HCT116 (cell line): Measurements from ENCODE around the gene CRIP3.
"Not testable (repeated sequence)": the region's sequence is repeated elsewhere in the genome, so short reads cannot be mapped to it uniquely, and the experiment has no call there.

ENCODE experiments used
- EGR1 ChIP-seq: IDR thresholded peaks from 2 replicates; pipeline ENCODE4 v1.6.1; 2012; ENCODE audit warnings: low read depth
- EZH2 ChIP-seq: fragments of 200-600 bp; sonication (generic); IDR thresholded peaks from 2 replicates; pipeline ENCODE4 v1.6.1; 2017; ENCODE audit warnings: antibody characterized with exemption, mixed run types
- FOSL1 ChIP-seq: IDR thresholded peaks from 2 replicates; pipeline ENCODE4 v1.6.1; 2012; ENCODE audit warnings: low read depth
- MAX ChIP-seq: IDR thresholded peaks from 2 replicates; pipeline ENCODE4 v1.6.1; 2012
- POLR2A ChIP-seq: IDR thresholded peaks from 2 replicates; pipeline ENCODE4 v1.7.0; 2011; ENCODE audit warnings: borderline replicate concordance; ENCODE audit not compliant: insufficient read depth, insufficient read length; ENCODE audit errors: extremely low read depth
- POLR2AphosphoS5 ChIP-seq: IDR thresholded peaks from 2 replicates; pipeline ENCODE4 v1.6.1; 2011; ENCODE audit warnings: mild to moderate bottlenecking, low read depth, low read length, moderate library complexity
- SIN3A ChIP-seq: IDR thresholded peaks from 2 replicates; pipeline ENCODE4 v1.6.1; 2012; ENCODE audit warnings: low read depth
- SP1 ChIP-seq: IDR thresholded peaks from 2 replicates; pipeline ENCODE4 v1.6.1; 2012; ENCODE audit warnings: low read depth
- YY1 ChIP-seq: IDR thresholded peaks from 2 replicates; pipeline ENCODE4 v1.6.1; 2011; ENCODE audit warnings: low read length, low read depth, moderate library complexity, mild to moderate bottlenecking; ENCODE audit not compliant: insufficient replicate concordance; ENCODE audit errors: extremely low read depth
- ZFX ChIP-seq: fragments of 450-650 bp; IDR thresholded peaks from 2 replicates; pipeline ENCODE4 v1.6.1; 2017
- TF ChIP-seq, protein P1 (sequence below), 3 experiments: fragments of 200-600 bp in 1 of 3; sonication (generic) in 1 of 3; IDR thresholded peaks in 2 of 3; conservative IDR thresholded peaks in 1 of 3; 2 replicates each; pipeline ENCODE4 v1.5.1; 2012 to 2017; ENCODE audit warnings: low read depth in 2 of 3, low read length in 2 of 3, antibody characterized with exemption in 1 of 3, borderline replicate concordance in 1 of 3, control low read depth in 1 of 3, mild to moderate bottlenecking in 1 of 3, mixed read lengths in 1 of 3, mixed run types in 1 of 3, moderate library complexity in 1 of 3; ENCODE audit not compliant: insufficient read depth in 1 of 3

GRCh38 chr6:43303006-43303405 lies 5.6 kb downstream of the CRIP3 start:
- TF ChIP-seq SIN3A, POLR2A, SP1, FOSL1, ZFX, YY1, POLR2AphosphoS5, MAX, EZH2, EGR1: not testable (repeated sequence)
- TF ChIP-seq, protein P1, sequence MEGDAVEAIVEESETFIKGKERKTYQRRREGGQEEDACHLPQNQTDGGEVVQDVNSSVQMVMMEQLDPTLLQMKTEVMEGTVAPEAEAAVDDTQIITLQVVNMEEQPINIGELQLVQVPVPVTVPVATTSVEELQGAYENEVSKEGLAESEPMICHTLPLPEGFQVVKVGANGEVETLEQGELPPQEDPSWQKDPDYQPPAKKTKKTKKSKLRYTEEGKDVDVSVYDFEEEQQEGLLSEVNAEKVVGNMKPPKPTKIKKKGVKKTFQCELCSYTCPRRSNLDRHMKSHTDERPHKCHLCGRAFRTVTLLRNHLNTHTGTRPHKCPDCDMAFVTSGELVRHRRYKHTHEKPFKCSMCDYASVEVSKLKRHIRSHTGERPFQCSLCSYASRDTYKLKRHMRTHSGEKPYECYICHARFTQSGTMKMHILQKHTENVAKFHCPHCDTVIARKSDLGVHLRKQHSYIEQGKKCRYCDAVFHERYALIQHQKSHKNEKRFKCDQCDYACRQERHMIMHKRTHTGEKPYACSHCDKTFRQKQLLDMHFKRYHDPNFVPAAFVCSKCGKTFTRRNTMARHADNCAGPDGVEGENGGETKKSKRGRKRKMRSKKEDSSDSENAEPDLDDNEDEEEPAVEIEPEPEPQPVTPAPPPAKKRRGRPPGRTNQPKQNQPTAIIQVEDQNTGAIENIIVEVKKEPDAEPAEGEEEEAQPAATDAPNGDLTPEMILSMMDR (IDR thresholded peaks at IDR 0.05 in 2 of 3, conservative IDR thresholded peaks at IDR 0.05 in 1 of 3; ENCODE audit: borderline replicate concordance in 1 of 3, insufficient read depth in 1 of 3, low read depth in 2 of 3, low read length in 2 of 3) = not testable (repeated sequence)
